NCI-H446 (cell line): ENCODE results near the gene BTD.

Source experiments
- DNase-seq, 2 experiments: peaks; one replicate each; lab custom pipeline; 2025; lab: John Stamatoyannopoulos, UW

The BTD gene, protein sequence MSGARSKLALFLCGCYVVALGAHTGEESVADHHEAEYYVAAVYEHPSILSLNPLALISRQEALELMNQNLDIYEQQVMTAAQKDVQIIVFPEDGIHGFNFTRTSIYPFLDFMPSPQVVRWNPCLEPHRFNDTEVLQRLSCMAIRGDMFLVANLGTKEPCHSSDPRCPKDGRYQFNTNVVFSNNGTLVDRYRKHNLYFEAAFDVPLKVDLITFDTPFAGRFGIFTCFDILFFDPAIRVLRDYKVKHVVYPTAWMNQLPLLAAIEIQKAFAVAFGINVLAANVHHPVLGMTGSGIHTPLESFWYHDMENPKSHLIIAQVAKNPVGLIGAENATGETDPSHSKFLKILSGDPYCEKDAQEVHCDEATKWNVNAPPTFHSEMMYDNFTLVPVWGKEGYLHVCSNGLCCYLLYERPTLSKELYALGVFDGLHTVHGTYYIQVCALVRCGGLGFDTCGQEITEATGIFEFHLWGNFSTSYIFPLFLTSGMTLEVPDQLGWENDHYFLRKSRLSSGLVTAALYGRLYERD

DNA sequence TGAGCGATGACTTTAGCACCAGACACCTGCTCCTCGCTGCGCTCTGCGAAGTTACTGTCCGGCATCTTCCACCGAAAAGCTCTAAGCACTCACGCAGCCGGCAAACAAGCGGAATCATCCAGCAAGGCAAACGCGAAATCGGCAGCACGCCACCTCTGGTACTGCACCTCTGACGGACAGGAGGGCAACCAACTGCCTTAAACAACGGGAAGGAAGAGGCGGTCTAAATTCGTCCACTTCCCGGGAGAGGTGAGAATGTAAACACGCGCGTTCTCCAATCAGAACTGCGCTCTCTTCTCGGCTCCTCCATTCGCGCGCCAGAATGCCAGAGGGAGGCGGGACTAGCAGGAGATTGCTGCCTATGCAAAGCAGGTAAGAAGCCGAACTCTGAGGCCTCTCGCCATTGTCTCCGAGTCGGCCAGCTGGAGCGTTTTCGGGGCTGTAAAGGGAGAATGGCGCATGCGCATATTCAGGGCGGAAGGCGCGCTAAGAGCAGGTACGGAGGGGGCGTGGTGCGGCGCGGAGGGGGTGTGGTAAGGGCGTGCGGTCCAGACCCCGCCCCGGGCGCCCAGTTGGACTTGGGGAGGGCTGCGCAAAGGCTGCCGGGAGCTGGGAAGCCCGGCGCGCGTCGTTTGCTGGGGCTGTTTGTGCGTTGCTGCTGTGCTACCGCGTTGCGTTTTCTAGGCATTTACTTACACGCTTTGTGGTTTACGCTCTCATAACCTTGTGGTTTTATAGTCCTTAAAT is at the start of gene BTD, which contains the start of gene HACL1:
Gene BTD (plus strand): TSS at position 347 of the 747 bp plus-strand sequence. CDS start 33,695 bp downstream, outside the sequence.
Gene HACL1 (minus strand): TSS at position 171 of the 747 bp plus-strand sequence. CDS start 106 bp downstream, at position 65.
- no peak for DNase-seq

DNA sequence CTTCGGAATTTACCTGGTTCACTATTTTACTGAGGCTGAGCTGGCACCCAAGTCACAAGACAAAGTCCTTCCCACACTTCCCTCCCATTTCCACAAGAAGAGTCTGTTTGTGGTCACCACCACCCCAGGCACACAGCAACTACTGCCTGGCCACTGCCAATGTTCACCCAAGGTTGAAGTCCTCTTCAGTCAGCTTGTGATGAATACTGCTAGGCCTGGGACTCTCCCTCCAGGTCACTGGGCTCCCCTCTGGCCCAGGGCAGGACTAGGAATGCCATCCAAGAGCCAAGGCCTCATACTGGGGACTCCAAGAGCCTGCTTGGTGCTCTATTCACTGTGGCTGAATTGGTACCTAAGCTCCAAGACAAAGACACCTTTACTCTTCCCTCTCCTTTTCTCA is 49.6 kb upstream of the BTD start:
- no peak for DNase-seq

- no peak for DNase-seq
Observed at GRCh38 chr3:15553749-15554148, 47.8 kb upstream of the BTD start.

DNA sequence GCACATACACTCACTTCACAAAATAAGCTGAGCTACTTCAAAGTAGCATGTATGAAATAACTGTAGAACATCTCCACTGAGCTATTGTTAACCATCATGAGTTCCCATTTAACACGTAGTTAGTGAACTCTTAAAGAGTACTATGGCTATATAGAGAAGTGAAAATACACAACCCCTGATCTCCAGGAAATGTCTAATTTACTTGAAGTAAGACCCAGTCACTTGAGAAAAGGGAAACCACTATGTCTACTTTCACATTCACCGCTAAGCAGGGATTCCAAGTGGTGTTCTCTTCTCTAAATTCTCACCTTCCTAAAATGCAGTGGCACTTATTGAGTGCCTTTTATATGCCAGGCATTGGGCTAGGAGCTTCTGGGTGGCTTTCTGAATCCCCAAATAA is 45.0 kb upstream of the BTD start:
- no peak for DNase-seq

DNA sequence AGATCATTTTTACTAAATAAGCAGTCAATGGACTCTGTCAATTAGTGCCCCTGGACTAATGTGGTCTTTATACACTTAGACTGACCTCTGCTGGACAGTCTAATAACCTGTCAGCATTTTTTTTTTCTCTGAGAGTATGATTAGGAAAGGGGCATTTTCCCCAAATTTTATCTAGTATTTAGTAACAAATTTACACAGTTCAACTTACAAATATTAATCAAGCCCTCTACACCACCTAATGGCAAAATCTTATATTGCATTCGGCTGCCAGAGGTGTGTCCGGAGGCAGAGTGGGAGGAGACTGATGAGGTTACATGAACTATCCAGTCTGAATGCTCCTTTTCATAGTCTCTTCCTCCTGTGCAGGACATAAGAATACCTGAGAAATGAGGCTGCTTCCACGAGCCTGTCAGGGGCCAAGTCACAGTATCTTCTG is 44.0 kb upstream of the BTD start:
- peak; percentile 49 to 64 for DNase-seq

DNA sequence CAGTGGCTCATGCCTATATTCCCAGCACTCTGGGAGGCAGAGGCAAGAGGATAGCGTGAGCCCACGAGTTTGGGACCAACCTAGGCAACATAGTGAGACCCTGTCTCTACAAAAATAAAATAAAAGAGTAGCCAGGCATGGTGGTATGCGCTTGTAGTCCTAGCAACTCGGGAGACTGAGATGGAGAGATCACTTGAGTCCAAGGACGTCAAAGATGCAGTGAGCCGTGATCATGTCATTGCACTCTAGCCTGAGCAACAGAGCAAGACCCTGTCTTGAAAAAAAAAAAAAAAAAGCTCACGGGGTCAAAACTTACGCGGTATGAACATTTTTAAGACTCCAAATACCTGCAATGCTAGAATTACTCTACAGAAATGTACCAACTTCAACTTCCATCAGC is 43.0 kb upstream of the BTD start:
- DNase-seq = no peak

GRCh38 chr3:15562560-15562959 is 39.0 kb upstream of the BTD start:
- DNase-seq = no peak

- DNase-seq = no peak
Observed at GRCh38 chr3:15563190-15563589, 38.4 kb upstream of the BTD start.

GRCh38 chr3:15572138-15572537 is 29.4 kb upstream of the BTD start:
- DNase-seq = no peak

GRCh38 chr3:15575446-15575845 is 26.1 kb upstream of the BTD start:
- DNase-seq = no peak

GRCh38 chr3:15576475-15576874 is 25.1 kb upstream of the BTD start:
- no peak for DNase-seq

DNA sequence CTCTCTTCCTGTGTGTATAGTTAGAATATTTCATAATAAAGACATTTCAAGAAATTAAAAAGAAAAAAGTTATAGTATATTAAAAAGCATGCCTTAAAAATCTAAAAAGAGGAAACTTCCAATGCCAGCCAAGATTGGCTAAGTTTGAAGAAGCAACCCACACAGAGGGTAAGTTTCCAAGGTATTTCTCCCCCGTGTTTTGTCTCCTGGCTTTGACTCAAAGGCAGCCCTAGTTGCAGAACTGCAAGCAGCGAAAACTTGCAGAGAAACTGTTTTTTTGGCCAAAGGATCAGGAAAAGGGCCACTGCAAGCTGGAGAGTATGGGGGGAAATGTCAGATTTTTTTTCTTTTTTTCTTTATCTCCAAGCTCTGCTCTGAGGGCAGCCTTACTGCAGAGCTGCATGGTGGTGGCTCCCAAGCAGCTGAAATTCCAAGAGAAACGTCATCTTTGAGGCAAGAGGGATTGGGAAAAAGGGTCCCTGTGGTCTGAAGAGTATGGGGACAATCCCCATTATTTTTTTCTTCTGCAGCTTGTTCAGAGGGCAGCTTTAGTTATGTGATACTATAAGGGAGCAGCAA is 23.2 kb upstream of the BTD start:
- no peak for DNase-seq

GRCh38 chr3:15579051-15579450 is 22.5 kb upstream of the BTD start:
- DNase-seq = no peak

DNA sequence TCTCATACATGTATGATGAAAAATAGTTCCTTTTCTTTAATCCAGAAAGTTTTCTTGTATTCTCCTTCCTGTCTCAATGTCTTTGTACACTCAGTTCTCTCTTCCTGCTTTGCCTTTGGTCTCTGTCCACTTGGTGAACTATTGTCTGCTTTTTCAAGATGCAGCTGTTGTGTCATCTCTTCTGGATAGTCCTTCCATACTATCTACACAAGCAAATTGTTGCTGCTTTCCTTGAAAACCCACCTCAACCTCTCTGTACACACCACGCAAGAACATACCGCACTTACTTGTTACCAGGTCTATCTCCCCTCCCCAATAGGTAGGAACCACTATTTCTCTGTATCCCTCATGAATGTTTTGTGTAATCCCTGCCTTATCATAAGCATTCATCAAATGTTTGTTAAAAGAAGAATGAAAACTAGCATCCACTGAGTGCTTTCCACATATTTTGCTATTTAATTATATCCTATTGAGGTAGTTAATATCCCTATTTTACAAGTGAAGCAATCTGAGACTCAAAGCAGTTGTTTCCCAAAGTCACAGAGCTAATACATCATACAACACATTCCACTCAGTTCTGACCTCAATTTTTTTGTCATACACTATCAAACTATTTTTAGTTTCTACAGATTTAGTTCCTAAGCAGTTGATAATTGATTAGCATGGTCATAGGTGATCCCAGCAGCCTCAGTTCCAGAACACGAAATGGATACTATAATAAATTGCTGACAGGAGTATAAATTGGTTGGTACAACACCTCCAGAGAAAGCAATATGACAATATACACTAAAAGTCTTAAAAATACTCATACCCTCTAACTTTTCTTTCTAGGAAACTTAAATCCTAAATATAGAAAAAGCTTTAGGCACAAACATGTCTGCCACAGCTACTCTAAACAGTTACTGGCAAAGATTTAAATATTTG is 19.8 kb upstream of the BTD start:
- no peak for DNase-seq

DNA sequence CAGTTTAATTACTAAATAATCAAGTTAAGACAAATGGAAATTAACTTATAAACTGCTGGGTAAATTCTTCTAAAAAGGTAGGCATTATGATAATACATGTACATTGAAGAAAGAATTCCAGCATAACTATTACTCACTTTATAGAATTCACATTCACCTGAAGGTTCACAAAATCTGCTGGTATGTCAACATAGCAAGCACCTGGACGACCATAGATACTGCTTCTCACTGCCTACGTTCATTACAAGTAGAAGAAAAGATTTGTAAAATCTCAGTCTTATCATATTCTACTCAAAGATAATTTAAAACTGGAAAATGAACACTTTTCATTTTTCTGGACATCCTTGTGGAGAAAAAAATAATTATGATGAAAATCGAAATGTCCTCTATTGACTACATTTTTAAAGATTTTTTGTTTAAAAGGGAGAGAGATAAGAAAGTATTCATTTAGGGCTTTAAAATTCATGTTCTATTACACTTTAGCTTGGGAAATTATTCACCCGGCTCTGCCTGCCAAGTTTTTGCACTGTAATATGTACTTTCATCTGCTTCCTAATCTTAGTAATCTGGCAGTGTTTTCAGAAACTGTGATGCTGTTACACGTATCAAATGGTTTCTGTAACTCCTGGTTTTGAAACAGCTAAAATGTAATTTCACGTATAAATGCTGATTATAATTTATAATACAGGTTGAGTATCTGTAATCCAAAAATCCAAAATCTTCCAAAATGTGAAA is 16.3 kb upstream of the BTD start:
- no peak for DNase-seq

DNA sequence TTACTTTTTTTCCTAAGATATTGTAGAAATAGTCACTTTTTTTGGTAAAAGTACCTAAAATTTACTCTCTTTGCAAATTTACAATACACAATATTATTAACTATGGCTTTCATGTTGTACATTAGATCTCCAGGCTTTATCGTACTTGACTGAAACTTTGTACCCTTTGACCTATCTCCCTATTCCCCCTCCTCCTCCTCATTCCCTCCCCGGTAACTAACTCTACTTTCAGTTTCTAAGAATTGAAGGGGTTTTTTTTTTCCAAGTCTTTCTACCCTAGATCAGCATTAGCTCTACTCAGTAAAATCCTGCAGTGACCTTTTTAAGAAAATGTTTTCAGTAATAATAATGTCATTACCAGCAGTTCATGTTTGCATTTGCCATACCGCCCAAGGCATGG is 10.3 kb upstream of the BTD start:
- no peak for DNase-seq

DNA sequence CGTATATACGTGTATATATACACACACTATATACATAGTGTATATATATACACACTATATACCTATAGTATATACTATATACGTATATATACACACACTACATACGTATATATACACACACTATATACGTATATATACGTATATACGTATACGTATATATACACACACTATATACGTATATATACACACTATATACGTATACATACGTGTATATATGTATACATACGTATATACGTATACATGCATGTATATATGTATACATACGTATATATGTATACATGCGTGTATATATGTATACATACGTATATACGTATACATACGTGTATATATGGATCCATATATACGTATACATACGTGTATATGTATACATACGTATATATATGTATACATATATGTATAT is 9.6 kb upstream of the BTD start:
- no peak for DNase-seq

- DNase-seq = no peak
Observed at GRCh38 chr3:15592968-15593367, 8.6 kb upstream of the BTD start.

- DNase-seq = no peak
Observed at GRCh38 chr3:15595955-15596354, 5.6 kb upstream of the BTD start.

- no peak for DNase-seq
Observed at GRCh38 chr3:15601046-15601398, 523 bp upstream of the BTD start.

GRCh38 chr3:15602146-15602536 is 596 bp downstream of the BTD start:
- DNase-seq = no peak
